WTC11 (cell line): ENCODE measurements around the gene CD79A. TPM values are rescaled to one million over a fixed set of nuclear protein-coding genes. Genes with fewer than 3 reads are reported as not detected.

Experiments
- ATAC-seq: fragments of 200-7000 bp; cut with Tn5 transposase; 2 replicates; pipeline ENCODE4 v1.10.0; 2021; ENCODE audit warnings: mild to moderate bottlenecking, moderate library complexity
- CTCF ChIA-PET: fragments of 300-600 bp; sonication (Branson Sonifier 250); formaldehyde crosslinking; loops from one replicate; lab custom pipeline; 2021; ENCODE audit warnings: antibody characterized with exemption; lab: Charles Lee
- POLR2A ChIA-PET: fragments of 350-600 bp; sonication (Branson Sonifier 250); formaldehyde crosslinking; loops from one replicate; lab custom pipeline; 2021; ENCODE audit warnings: antibody characterized with exemption; lab: Charles Lee
- DNase-seq: peaks from one replicate; pipeline ENCODE4 v3.0.0; 2021; ENCODE audit warnings: low spot score
- H3K27ac Mint-ChIP-seq: 2 replicates; pipeline ENCODE4 v1.8.0; 2021; ENCODE audit warnings: mixed read lengths
- H3K27me3 Mint-ChIP-seq: 2 replicates; pipeline ENCODE4 v1.8.0; 2021; ENCODE audit warnings: low read depth, mild to moderate bottlenecking, moderate library complexity, mixed read lengths
- H3K36me3 Mint-ChIP-seq: 2 replicates; pipeline ENCODE4 v1.8.0; 2021; ENCODE audit warnings: mixed read lengths
- H3K4me1 Mint-ChIP-seq: 2 replicates; pipeline ENCODE4 v1.8.0; 2022; ENCODE audit warnings: mixed read lengths
- H3K4me3 Mint-ChIP-seq: 2 replicates; pipeline ENCODE4 v1.8.0; 2021; ENCODE audit warnings: mild to moderate bottlenecking, moderate library complexity, mixed read lengths
- H3K9me3 Mint-ChIP-seq: 2 replicates; pipeline ENCODE4 v1.8.0; 2021; ENCODE audit warnings: mixed read lengths
- CBFB ChIP-seq: sonication (generic); formaldehyde crosslinking; IDR thresholded peaks from 2 replicates; pipeline ENCODE4 v1.8.1; 2022; ENCODE audit warnings: mild to moderate bottlenecking, low read depth, missing genetic modification reagents
- CREB1 ChIP-seq: sonication (generic); formaldehyde crosslinking; IDR thresholded peaks from 2 replicates; pipeline ENCODE4 v1.8.0; 2023; ENCODE audit warnings: mild to moderate bottlenecking, missing genetic modification reagents
- EMX1 ChIP-seq: fragments of 250-450 bp; sonication (Bioruptor Pico); IDR thresholded peaks from 2 replicates; pipeline ENCODE4 v1.8.0; 2021; ENCODE audit warnings: mild to moderate bottlenecking
- GRHL2 ChIP-seq: fragments of 250-450 bp; sonication (Bioruptor Pico); IDR thresholded peaks from 2 replicates; pipeline ENCODE4 v1.8.0; 2022; ENCODE audit warnings: mild to moderate bottlenecking, moderate library complexity; ENCODE audit not compliant: insufficient replicate concordance, severe bottlenecking
- JAZF1 ChIP-seq: fragments of 250-450 bp; sonication (Bioruptor Pico); IDR thresholded peaks from 2 replicates; pipeline ENCODE4 v1.9.0; 2021; ENCODE audit warnings: moderate library complexity, mild to moderate bottlenecking, inconsistent platforms
- MAX ChIP-seq: sonication (generic); formaldehyde crosslinking; IDR thresholded peaks from 2 replicates; pipeline ENCODE4 v1.8.0; 2022; ENCODE audit warnings: mild to moderate bottlenecking, missing genetic modification reagents
- NFYB ChIP-seq: sonication (generic); formaldehyde crosslinking; conservative IDR thresholded peaks from 2 replicates; pipeline ENCODE4 v1.8.0; 2022; ENCODE audit warnings: low read depth, missing genetic modification reagents
- NR3C1 ChIP-seq: sonication (generic); formaldehyde crosslinking; conservative IDR thresholded peaks from 2 replicates; pipeline ENCODE4 v1.8.1; 2023; ENCODE audit warnings: low read depth, mild to moderate bottlenecking, missing genetic modification reagents
- PRRX2 ChIP-seq: fragments of 250-450 bp; sonication (Bioruptor Pico); IDR thresholded peaks from 2 replicates; pipeline ENCODE4 v1.8.0; 2021; ENCODE audit warnings: mild to moderate bottlenecking
- SOX15 ChIP-seq: fragments of 250-450 bp; sonication (Bioruptor Pico); IDR thresholded peaks from 2 replicates; pipeline ENCODE4 v1.9.0; 2021; ENCODE audit warnings: mild to moderate bottlenecking
- SP1 ChIP-seq: sonication (generic); formaldehyde crosslinking; conservative IDR thresholded peaks from 2 replicates; pipeline ENCODE4 v1.8.1; 2022; ENCODE audit warnings: missing genetic modification reagents
- TCF7 ChIP-seq: sonication (generic); formaldehyde crosslinking; IDR thresholded peaks from 2 replicates; pipeline ENCODE4 v1.8.0; 2022; ENCODE audit warnings: mild to moderate bottlenecking, low read depth, missing genetic modification reagents, moderate library complexity
- TEAD1 ChIP-seq: sonication (generic); formaldehyde crosslinking; IDR thresholded peaks from 2 replicates; pipeline ENCODE4 v1.8.0; 2022; ENCODE audit warnings: mild to moderate bottlenecking, missing genetic modification reagents
- TEAD4 ChIP-seq: sonication (generic); formaldehyde crosslinking; IDR thresholded peaks from 2 replicates; pipeline ENCODE4 v1.8.0; 2022; ENCODE audit warnings: mild to moderate bottlenecking, missing genetic modification reagents
- TP53 ChIP-seq: sonication (generic); formaldehyde crosslinking; IDR thresholded peaks from 2 replicates; pipeline ENCODE4 v1.8.1; 2023; ENCODE audit warnings: mild to moderate bottlenecking, missing genetic modification reagents
- USF1 ChIP-seq: sonication (generic); formaldehyde crosslinking; IDR thresholded peaks from 2 replicates; pipeline ENCODE4 v1.8.0; 2022; ENCODE audit warnings: mild to moderate bottlenecking, missing genetic modification reagents
- ZBTB21 ChIP-seq: sonication (generic); formaldehyde crosslinking; IDR thresholded peaks from 2 replicates; pipeline ENCODE4 v1.8.1; 2023; ENCODE audit warnings: mild to moderate bottlenecking, missing genetic modification reagents, borderline replicate concordance
- ZNF121 ChIP-seq: sonication (generic); formaldehyde crosslinking; IDR thresholded peaks from 2 replicates; pipeline ENCODE4 v1.8.0; 2023; ENCODE audit warnings: missing genetic modification reagents
- ZNF317 ChIP-seq: sonication (generic); formaldehyde crosslinking; IDR thresholded peaks from 2 replicates; pipeline ENCODE4 v1.8.1; 2023; ENCODE audit warnings: low read depth, mild to moderate bottlenecking, moderate library complexity, missing genetic modification reagents, borderline replicate concordance
- ZSCAN18 ChIP-seq: fragments of 250-450 bp; sonication (Bioruptor Pico); IDR thresholded peaks from 2 replicates; pipeline ENCODE4 v2.1.2; 2022; ENCODE audit warnings: mild to moderate bottlenecking, moderate library complexity
- total RNA-seq: library from RNA; stranded (reverse); gene quantifications from 3 replicates; pipeline ENCODE4 v1.2.3, GENCODE V29; 2021
- TF ChIP-seq, protein P1 (sequence below): fragments of 250-450 bp; sonication (Bioruptor Pico); conservative IDR thresholded peaks from 2 replicates; pipeline ENCODE4 v1.9.0; 2021; ENCODE audit warnings: mild to moderate bottlenecking
- TF ChIP-seq, protein P2 (sequence below): sonication (generic); formaldehyde crosslinking; IDR thresholded peaks from 2 replicates; pipeline ENCODE4 v1.8.0; 2023; ENCODE audit warnings: missing genetic modification reagents, mild to moderate bottlenecking, borderline replicate concordance
- TF ChIP-seq, protein P3 (sequence below): fragments of 250-450 bp; sonication (Bioruptor Pico); IDR thresholded peaks from 2 replicates; pipeline ENCODE4 v1.9.0; 2021; ENCODE audit warnings: moderate library complexity, mild to moderate bottlenecking, inconsistent platforms, borderline replicate concordance

The CD79A gene
- total RNA-seq, 1 experiment from 2014 or later: 0.42 TPM

- Mint-ChIP-seq H3K27ac (no peak overlapping the region), H3K4me1 (no peaks in the 10 kb centered on the region), H3K36me3 (no peaks in the 10 kb centered on the region), H3K4me3 (no peak overlapping the region), H3K9me3 (peaks cover 4% of the 10 kb centered on the region), H3K27me3 (peaks cover 42% of the 10 kb centered on the region)
- ChIA-PET POLR2A (interaction anchor here (1.1 to 1.7 kb wide), 2 partner anchors 21 to 87 kb away, joined by 3 to 5 read pairs; partner anchors contain the start of gene RPS19), CTCF (interaction anchor here (0.6 to 3.3 kb wide), 6 partner anchors 13 to 635 kb away, joined by 3 to 21 read pairs (median 10); partner anchors contain the start of gene CEACAM6)
- ATAC-seq (no peak), DNase-seq (no peak)
- no peak for TF ChIP-seq TEAD4
- no peak for TF ChIP-seq ZBTB21 (CRISPR knock-in tag)
- TF ChIP-seq PRRX2 (CRISPR knock-in tag): no peak
- no peak for TF ChIP-seq SP1 (CRISPR knock-in tag)
- no peak for TF ChIP-seq SOX15 (CRISPR knock-in tag)
- TF ChIP-seq NR3C1 (CRISPR knock-in tag): no peak
- no peak for TF ChIP-seq TEAD1 (CRISPR knock-in tag)
- TF ChIP-seq TCF7 (CRISPR knock-in tag): no peak
- TF ChIP-seq USF1 (CRISPR knock-in tag): no peak
- no peak for TF ChIP-seq EMX1 (CRISPR knock-in tag)
- no peak for TF ChIP-seq TP53 (CRISPR knock-in tag)
- TF ChIP-seq, protein P1, sequence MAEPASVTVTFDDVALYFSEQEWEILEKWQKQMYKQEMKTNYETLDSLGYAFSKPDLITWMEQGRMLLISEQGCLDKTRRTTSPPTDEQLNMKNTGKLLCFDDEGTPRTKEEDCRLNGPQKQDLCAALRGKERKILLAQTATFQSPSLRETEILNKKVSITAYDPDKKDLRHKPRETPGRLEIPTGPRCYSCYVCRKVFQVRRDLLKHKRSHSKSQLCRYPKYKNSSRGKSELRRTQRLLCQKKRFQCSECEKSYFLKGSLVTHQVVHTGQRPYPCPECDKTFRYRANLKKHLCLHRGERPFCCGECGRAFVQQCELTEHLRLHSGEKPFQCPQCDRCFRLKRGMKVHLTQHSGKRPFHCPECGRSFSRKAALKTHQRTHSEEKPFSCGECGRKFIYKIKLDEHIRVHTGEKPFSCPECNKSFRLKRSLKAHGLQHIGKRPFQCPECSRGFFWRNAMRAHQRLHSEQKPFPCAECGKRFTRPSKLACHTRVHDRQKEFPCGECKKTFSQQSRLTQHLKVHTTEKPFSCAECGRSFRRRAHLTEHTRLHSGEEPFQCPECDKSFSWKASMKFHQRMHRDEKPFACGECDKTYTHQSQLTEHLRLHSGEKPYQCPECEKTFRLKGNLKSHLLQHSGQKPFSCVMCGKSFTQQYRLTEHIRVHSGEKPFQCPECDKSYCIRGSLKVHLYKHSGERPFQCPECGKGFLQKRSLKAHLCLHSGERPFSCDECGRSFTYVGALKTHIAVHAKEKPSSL (CRISPR knock-in tag): no peak
- TF ChIP-seq MAX (CRISPR knock-in tag): no peak
Measured at GRCh38 chr19:41839211-41839610, 37.9 kb upstream of the CD79A start.

- TF ChIP-seq ZNF317 (CRISPR knock-in tag) (no peak), TCF7 (CRISPR knock-in tag) (no peak), CREB1 (no peak)
- ChIA-PET POLR2A (no interaction called here), CTCF (interaction anchor here (1.3 to 2.1 kb wide), 2 partner anchors 15 to 90 kb away, joined by 5 to 6 read pairs; no protein-coding TSS in a partner anchor)
- DNase-seq: no peak
- H3K36me3 Mint-ChIP-seq: no peaks in the 10 kb centered on the region
- H3K27me3 Mint-ChIP-seq: peaks cover 48% of the 10 kb centered on the region
- H3K27ac Mint-ChIP-seq: no peak overlapping the region
- no peak for ATAC-seq
- no peaks in the 10 kb centered on the region for H3K4me1 Mint-ChIP-seq
- peaks cover 11% of the 10 kb centered on the region for H3K9me3 Mint-ChIP-seq
- no peak overlapping the region for H3K4me3 Mint-ChIP-seq
Measured at GRCh38 chr19:41843371-41843770, 33.7 kb upstream of the CD79A start.

DNA sequence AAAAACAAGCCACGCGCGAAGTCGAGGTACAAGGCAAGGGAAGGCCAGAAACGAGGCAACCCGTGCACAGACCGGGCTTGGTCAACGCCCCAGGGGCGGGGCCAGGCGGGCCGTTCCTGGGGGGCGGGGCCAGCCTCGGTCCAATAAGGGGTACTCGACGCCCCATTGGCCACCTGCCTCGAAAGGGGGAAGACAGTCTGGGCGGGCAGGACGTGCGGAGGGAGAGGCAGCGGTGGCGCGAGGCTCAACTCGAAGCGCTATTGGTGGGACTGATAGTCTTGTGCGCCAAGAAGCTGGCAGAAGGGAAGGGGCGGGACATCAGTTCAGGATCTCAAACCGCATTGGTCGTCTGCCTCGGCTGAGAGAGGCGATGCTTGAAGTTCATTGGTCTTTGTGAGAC is 32.5 kb upstream of the CD79A start, which contains the start of gene LYPD4:
LYPD4 (minus strand) TSS at position 83 of the 400 bp plus-strand sequence. CDS start 5,398 bp downstream, outside the sequence.
- H3K4me1 Mint-ChIP-seq: no peaks in the 10 kb centered on the region
- ATAC-seq: peak; percentile 85
- CTCF ChIA-PET: interaction anchor here (0.8 to 2.1 kb wide), 3 partner anchors 15 to 91 kb away, joined by 3 to 6 read pairs (median 3); no protein-coding TSS in a partner anchor
- H3K36me3 Mint-ChIP-seq: no peaks in the 10 kb centered on the region
- POLR2A ChIA-PET: no interaction called here
- peaks cover 49% of the 10 kb centered on the region for H3K27me3 Mint-ChIP-seq
- H3K27ac Mint-ChIP-seq: no peak within 1 kb of the TSS
- H3K9me3 Mint-ChIP-seq: peaks cover 11% of the 10 kb centered on the region
- H3K4me3 Mint-ChIP-seq: no peak within 1 kb of the TSS
- DNase-seq: peak; percentile 44
- TF ChIP-seq MAX (CRISPR knock-in tag): peak; percentile 93
- TF ChIP-seq NFYB: peak; percentile 57
- no peak for TF ChIP-seq GRHL2
- no peak for TF ChIP-seq ZNF121 (CRISPR knock-in tag)
- TF ChIP-seq, protein P2, sequence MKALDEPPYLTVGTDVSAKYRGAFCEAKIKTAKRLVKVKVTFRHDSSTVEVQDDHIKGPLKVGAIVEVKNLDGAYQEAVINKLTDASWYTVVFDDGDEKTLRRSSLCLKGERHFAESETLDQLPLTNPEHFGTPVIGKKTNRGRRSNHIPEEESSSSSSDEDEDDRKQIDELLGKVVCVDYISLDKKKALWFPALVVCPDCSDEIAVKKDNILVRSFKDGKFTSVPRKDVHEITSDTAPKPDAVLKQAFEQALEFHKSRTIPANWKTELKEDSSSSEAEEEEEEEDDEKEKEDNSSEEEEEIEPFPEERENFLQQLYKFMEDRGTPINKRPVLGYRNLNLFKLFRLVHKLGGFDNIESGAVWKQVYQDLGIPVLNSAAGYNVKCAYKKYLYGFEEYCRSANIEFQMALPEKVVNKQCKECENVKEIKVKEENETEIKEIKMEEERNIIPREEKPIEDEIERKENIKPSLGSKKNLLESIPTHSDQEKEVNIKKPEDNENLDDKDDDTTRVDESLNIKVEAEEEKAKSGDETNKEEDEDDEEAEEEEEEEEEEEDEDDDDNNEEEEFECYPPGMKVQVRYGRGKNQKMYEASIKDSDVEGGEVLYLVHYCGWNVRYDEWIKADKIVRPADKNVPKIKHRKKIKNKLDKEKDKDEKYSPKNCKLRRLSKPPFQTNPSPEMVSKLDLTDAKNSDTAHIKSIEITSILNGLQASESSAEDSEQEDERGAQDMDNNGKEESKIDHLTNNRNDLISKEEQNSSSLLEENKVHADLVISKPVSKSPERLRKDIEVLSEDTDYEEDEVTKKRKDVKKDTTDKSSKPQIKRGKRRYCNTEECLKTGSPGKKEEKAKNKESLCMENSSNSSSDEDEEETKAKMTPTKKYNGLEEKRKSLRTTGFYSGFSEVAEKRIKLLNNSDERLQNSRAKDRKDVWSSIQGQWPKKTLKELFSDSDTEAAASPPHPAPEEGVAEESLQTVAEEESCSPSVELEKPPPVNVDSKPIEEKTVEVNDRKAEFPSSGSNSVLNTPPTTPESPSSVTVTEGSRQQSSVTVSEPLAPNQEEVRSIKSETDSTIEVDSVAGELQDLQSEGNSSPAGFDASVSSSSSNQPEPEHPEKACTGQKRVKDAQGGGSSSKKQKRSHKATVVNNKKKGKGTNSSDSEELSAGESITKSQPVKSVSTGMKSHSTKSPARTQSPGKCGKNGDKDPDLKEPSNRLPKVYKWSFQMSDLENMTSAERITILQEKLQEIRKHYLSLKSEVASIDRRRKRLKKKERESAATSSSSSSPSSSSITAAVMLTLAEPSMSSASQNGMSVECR (CRISPR knock-in tag): no peak
- no peak for TF ChIP-seq JAZF1
- no peak for TF ChIP-seq CBFB (CRISPR knock-in tag)
- TF ChIP-seq, protein P3, sequence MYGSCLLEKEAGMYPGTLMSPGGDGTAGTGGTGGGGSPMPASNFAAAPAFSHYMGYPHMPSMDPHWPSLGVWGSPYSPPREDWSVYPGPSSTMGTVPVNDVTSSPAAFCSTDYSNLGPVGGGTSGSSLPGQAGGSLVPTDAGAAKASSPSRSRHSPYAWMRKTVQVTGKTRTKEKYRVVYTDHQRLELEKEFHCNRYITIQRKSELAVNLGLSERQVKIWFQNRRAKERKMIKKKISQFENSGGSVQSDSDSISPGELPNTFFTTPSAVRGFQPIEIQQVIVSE (CRISPR knock-in tag): no peak
- no peak for TF ChIP-seq ZSCAN18 (CRISPR knock-in tag)
